Activated CD4-positive, alpha-beta T cell treated with anti-CD3 and anti-CD28 coated beads, Interleukin-2, amount 10 ng/mL, durations not matched to agents 7 days and 5 days (primary cell): ENCODE results near the gene SLC25A2. TPM values are rescaled to one million over a fixed set of nuclear protein-coding genes. Genes with fewer than 3 reads are reported as not detected.
"Not testable (repeated sequence)": the region's sequence is repeated elsewhere in the genome, so short reads cannot be mapped to it uniquely, and the experiment has no call there.

Experiments
- CTCF ChIA-PET: fragments of 350-600 bp; sonication (Branson Sonifier 250); formaldehyde crosslinking; loops from one replicate; lab custom pipeline; 2021; ENCODE audit warnings: antibody characterized with exemption; lab: Charles Lee
- POLR2A ChIA-PET: fragments of 350-600 bp; sonication (Branson Sonifier 250); formaldehyde crosslinking; loops from one replicate; lab custom pipeline; 2021; ENCODE audit warnings: antibody characterized with exemption; lab: Charles Lee
- DNase-seq: peaks from one replicate; pipeline ENCODE4 v3.0.0-alpha.2; 2020
- H3K27ac Mint-ChIP-seq: one replicate; pipeline ENCODE4 v1.8.0; 2021; ENCODE audit warnings: mild to moderate bottlenecking, moderate library complexity, mixed read lengths
- H3K27me3 Mint-ChIP-seq: one replicate; pipeline ENCODE4 v1.8.0; 2021; ENCODE audit warnings: mixed read lengths
- H3K36me3 Mint-ChIP-seq: one replicate; pipeline ENCODE4 v1.8.0; 2021; ENCODE audit warnings: low read depth, mixed read lengths
- H3K4me1 Mint-ChIP-seq: one replicate; pipeline ENCODE4 v1.8.0; 2021; ENCODE audit warnings: mixed read lengths
- H3K4me3 Mint-ChIP-seq: one replicate; pipeline ENCODE4 v1.8.0; 2021; ENCODE audit warnings: mild to moderate bottlenecking, moderate library complexity, mixed read lengths
- H3K9me3 Mint-ChIP-seq: one replicate; pipeline ENCODE4 v1.8.0; 2021; ENCODE audit warnings: mixed read lengths
- total RNA-seq, 2 experiments: library from RNA; stranded (reverse); gene quantifications; one replicate each; pipeline ENCODE4 v1.2.3, GENCODE V29; 2021

Gene SLC25A2
- total RNA-seq = under 1 TPM; 0.42 to 0.52 TPM

- POLR2A ChIA-PET = no interaction called here
- Mint-ChIP-seq H3K4me3 (no peak within 1 kb of the TSS), H3K27me3 (no peaks in the 10 kb centered on the region), H3K9me3 (peaks cover 62% of the 10 kb centered on the region), H3K27ac (no peak within 1 kb of the TSS), H3K36me3 (peaks cover 12% of the 10 kb centered on the region), H3K4me1 (no peaks in the 10 kb centered on the region)
- CTCF ChIA-PET = interaction anchor here (0.9 kb wide), 1 partner anchor 16 kb away, joined by 7 read pairs; no protein-coding TSS in a partner anchor
- DNase-seq = no peak
These were observed at the start of gene SLC25A2 for GRCh38 chr5:141303756-141304155. SLC25A2 (minus strand) TSS chr5:141304049; CDS start chr5:141303865, 184 bp downstream.

- CTCF ChIA-PET = interaction anchor here (1.0 kb wide), 1 partner anchor 19 kb away, joined by 4 read pairs; no protein-coding TSS in a partner anchor
These were observed 47.7 kb upstream of the SLC25A2 start for GRCh38 chr5:141351591-141351990.

GRCh38 chr5:141349917-141350619 is 46.2 kb upstream of the SLC25A2 start, which contains the start of gene PCDHGB1:
PCDHGB1 (plus strand) TSS chr5:141350099; CDS start chr5:141350261, 162 bp downstream.
- DNase-seq = peak; percentile 40
- H3K27me3 Mint-ChIP-seq = peaks cover 24% of the 10 kb centered on the region
- no peak within 1 kb of the TSS for H3K27ac Mint-ChIP-seq
- ChIA-PET CTCF (interaction anchor here (0.6 to 2.3 kb wide), 8 partner anchors 10 to 1558 kb away, joined by 3 to 9 read pairs (median 3); partner anchors contain the start of genes PCDHGB2 and TAF7), POLR2A (no interaction called here)
- H3K4me1 Mint-ChIP-seq = no peaks in the 10 kb centered on the region
- peaks cover 21% of the 10 kb centered on the region for H3K9me3 Mint-ChIP-seq
- peaks cover 3% of the 10 kb centered on the region for H3K36me3 Mint-ChIP-seq
- H3K4me3 Mint-ChIP-seq = no peak within 1 kb of the TSS

More at GRCh38 chr5:141351591-141351990, 47.7 kb upstream of the SLC25A2 start:
- POLR2A ChIA-PET = no interaction called here
- Mint-ChIP-seq H3K9me3 (peaks cover 23% of the 10 kb centered on the region), H3K4me1 (no peaks in the 10 kb centered on the region), H3K36me3 (peaks cover 3% of the 10 kb centered on the region), H3K27ac (no peak overlapping the region), H3K27me3 (peaks cover 28% of the 10 kb centered on the region), H3K4me3 (no peak overlapping the region)
- DNase-seq = no peak

DNA sequence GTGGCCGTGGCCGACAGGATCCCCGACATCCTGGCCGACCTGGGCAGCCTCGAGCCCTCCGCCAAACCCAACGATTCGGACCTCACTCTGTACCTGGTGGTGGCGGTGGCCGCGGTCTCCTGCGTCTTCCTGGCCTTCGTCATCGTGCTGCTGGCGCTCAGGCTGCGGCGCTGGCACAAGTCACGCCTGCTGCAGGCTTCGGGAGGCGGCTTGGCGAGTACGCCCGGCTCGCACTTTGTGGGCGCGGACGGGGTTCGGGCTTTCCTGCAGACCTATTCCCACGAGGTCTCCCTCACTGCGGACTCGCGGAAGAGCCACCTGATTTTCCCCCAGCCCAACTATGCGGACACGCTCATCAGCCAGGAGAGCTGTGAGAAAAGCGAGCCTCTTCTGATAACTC is 42.2 kb upstream of the SLC25A2 start:
- POLR2A ChIA-PET, DNase-seq, H3K27ac Mint-ChIP-seq, H3K4me1 Mint-ChIP-seq, CTCF ChIA-PET, H3K4me3 Mint-ChIP-seq, H3K36me3 Mint-ChIP-seq: not testable (repeated sequence)
- peaks cover 29% of the 10 kb centered on the region for H3K27me3 Mint-ChIP-seq
- peaks cover 23% of the 10 kb centered on the region for H3K9me3 Mint-ChIP-seq

- Mint-ChIP-seq H3K27me3 (peaks cover 23% of the 10 kb centered on the region), H3K27ac (no peak overlapping the region), H3K36me3 (peaks cover 3% of the 10 kb centered on the region), H3K4me3 (no peak overlapping the region), H3K4me1 (no peaks in the 10 kb centered on the region), H3K9me3 (peaks cover 22% of the 10 kb centered on the region)
- CTCF ChIA-PET = interaction anchor here (2.4 kb wide), 1 partner anchor 10 kb away, joined by 7 read pairs; the partner anchor contains the start of gene PCDHGA4
- DNase-seq = no peak
- POLR2A ChIA-PET = no interaction called here
These were observed 41.5 kb upstream of the SLC25A2 start for GRCh38 chr5:141345327-141345726.

DNA sequence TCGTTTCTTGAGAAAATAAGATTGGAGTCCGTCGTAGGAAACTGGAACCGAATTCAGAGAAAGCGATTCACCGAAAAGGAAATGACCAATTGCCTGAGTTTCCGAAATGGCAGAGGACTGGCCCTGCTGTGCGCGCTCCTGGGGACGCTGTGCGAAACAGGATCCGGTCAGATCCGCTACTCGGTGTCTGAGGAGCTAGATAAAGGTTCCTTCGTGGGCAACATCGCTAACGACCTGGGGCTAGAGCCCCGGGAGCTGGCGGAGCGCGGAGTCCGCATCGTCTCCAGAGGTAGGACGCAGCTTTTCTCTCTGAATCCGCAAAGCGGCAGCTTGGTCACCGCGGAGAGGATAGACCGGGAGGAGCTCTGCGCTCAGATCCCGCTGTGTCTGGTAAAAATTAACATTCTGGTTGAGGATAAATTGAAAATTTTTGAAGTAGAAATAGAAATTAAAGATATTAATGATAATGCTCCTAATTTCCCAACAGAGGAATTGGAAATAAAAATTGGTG is 40.2 kb upstream of the SLC25A2 start:
- H3K27me3 Mint-ChIP-seq = peaks cover 24% of the 10 kb centered on the region
- no peak for DNase-seq
- H3K9me3 Mint-ChIP-seq = peaks cover 26% of the 10 kb centered on the region
- ChIA-PET CTCF (interaction anchor here (0.7 to 2.4 kb wide), 7 partner anchors 12 to 520 kb away, joined by 3 to 7 read pairs (median 4); partner anchors contain the start of genes PCDHGA4, PCDHGB3 and PCDHGB6), POLR2A (no interaction called here)
- peaks cover 7% of the 10 kb centered on the region for H3K36me3 Mint-ChIP-seq
- no peaks in the 10 kb centered on the region for H3K4me1 Mint-ChIP-seq
- H3K4me3 Mint-ChIP-seq = peak overlapping the region; percentile 60
- H3K27ac Mint-ChIP-seq = no peak overlapping the region

- Mint-ChIP-seq H3K9me3 (peaks cover 29% of the 10 kb centered on the region), H3K27me3 (peaks cover 28% of the 10 kb centered on the region), H3K36me3 (peaks cover 7% of the 10 kb centered on the region), H3K27ac (no peak within 1 kb of the TSS), H3K4me1 (no peaks in the 10 kb centered on the region), H3K4me3 (peak within 1 kb of the TSS; percentile 60)
- DNase-seq = peak; percentile 28
- ChIA-PET CTCF (interaction anchor here (0.7 to 2.4 kb wide), 8 partner anchors 12 to 519 kb away, joined by 3 to 7 read pairs (median 4); partner anchors contain the start of genes PCDHGA12, PCDHGA4, PCDHGB3 and PCDHGB6), POLR2A (no interaction called here)
These were observed 39.5 kb upstream of the SLC25A2 start, which contains the start of gene PCDHGA3 for GRCh38 chr5:141343242-141343952. PCDHGA3 (plus strand) TSS chr5:141343829; CDS start chr5:141344034, 205 bp downstream.

DNA sequence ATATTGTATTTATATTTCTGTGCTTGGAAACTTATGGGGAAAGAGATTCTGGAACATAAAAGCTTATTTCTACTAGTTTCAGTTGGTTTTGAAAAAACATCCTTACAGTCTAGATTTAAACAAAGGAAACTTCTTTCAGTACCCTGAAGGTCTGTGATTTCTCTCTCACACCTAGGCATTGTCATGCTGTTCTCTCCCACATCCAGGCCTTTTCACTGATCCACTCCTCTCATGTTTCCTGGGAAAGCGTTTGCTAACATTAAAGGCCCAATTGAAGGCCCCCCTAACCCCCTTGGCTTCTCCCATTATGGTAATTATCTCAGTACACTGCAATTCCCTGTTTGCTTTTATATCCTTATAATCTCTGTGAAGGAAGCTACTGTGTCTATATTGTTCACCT is 38.9 kb upstream of the SLC25A2 start:
- peaks cover 35% of the 10 kb centered on the region for H3K9me3 Mint-ChIP-seq
- H3K27me3 Mint-ChIP-seq = peaks cover 34% of the 10 kb centered on the region
- peaks cover 7% of the 10 kb centered on the region for H3K36me3 Mint-ChIP-seq
- DNase-seq = no peak
- no peak overlapping the region for H3K4me3 Mint-ChIP-seq
- POLR2A ChIA-PET = no interaction called here
- no peaks in the 10 kb centered on the region for H3K4me1 Mint-ChIP-seq
- CTCF ChIA-PET = interaction anchor here (1.1 to 1.4 kb wide), 2 partner anchors 12 to 88 kb away, joined by 3 read pairs; partner anchors contain the start of genes PCDHGA12 and PCDHGA4
- no peak overlapping the region for H3K27ac Mint-ChIP-seq

- CTCF ChIA-PET, H3K4me3 Mint-ChIP-seq, H3K27ac Mint-ChIP-seq, H3K36me3 Mint-ChIP-seq, DNase-seq, POLR2A ChIA-PET, H3K4me1 Mint-ChIP-seq: not testable (repeated sequence)
- peaks cover 35% of the 10 kb centered on the region for H3K9me3 Mint-ChIP-seq
- peaks cover 42% of the 10 kb centered on the region for H3K27me3 Mint-ChIP-seq
These were observed 37.0 kb upstream of the SLC25A2 start for GRCh38 chr5:141340781-141341354.

- no peaks in the 10 kb centered on the region for H3K4me1 Mint-ChIP-seq
- no peak within 1 kb of the TSS for H3K4me3 Mint-ChIP-seq
- POLR2A ChIA-PET = no interaction called here
- CTCF ChIA-PET = interaction anchor here (0.7 to 2.9 kb wide), 5 partner anchors 8 to 82 kb away, joined by 3 to 17 read pairs (median 3); partner anchors contain the start of genes PCDHGA1, PCDHGA11, PCDHGB1 and TAF7
- H3K9me3 Mint-ChIP-seq = peaks cover 35% of the 10 kb centered on the region
- peaks cover 7% of the 10 kb centered on the region for H3K36me3 Mint-ChIP-seq
- no peak for DNase-seq
- H3K27ac Mint-ChIP-seq = no peak within 1 kb of the TSS
- peaks cover 43% of the 10 kb centered on the region for H3K27me3 Mint-ChIP-seq
These were observed 34.9 kb upstream of the SLC25A2 start, which contains the start of gene PCDHGA2 for GRCh38 chr5:141338538-141339306. PCDHGA2 (plus strand) TSS chr5:141338760.

GRCh38 chr5:141332571-141332970 is 28.7 kb upstream of the SLC25A2 start:
- H3K4me3 Mint-ChIP-seq, POLR2A ChIA-PET, DNase-seq, H3K27ac Mint-ChIP-seq, H3K36me3 Mint-ChIP-seq, H3K4me1 Mint-ChIP-seq: not testable (repeated sequence)
- CTCF ChIA-PET = interaction anchor here (1.4 to 6.6 kb wide), 2 partner anchors 13 to 231 kb away, joined by 3 to 40 read pairs; partner anchors contain the start of gene TAF7
- peaks cover 50% of the 10 kb centered on the region for H3K27me3 Mint-ChIP-seq
- peaks cover 32% of the 10 kb centered on the region for H3K9me3 Mint-ChIP-seq
